ELR (cell line): Measurements from ENCODE around the gene SEC14L1.

Experiments
- DNase-seq: peaks from one replicate; pipeline ENCODE4 v3.0.0-alpha.2; 2015; ENCODE audit warnings: low read depth

Gene SEC14L1

GRCh38 chr17:77163001-77163400, 22.2 kb downstream of the SEC14L1 start:
- no peak for DNase-seq

GRCh38 chr17:77163511-77164280, 22.9 kb downstream of the SEC14L1 start:
- no peak for DNase-seq

GRCh38 chr17:77164483-77165091, 23.8 kb downstream of the SEC14L1 start:
- DNase-seq, result peak; percentile 26

- no peak for DNase-seq
Observed at GRCh38 chr17:77165577-77165976, 24.8 kb downstream of the SEC14L1 start.

- no peak for DNase-seq
Observed at GRCh38 chr17:77167472-77168306, 26.9 kb downstream of the SEC14L1 start.

GRCh38 chr17:77173104-77173503, 32.3 kb downstream of the SEC14L1 start:
- DNase-seq, result no peak

- no peak for DNase-seq
Observed at GRCh38 chr17:77174928-77175661, 34.3 kb downstream of the SEC14L1 start.

DNA sequence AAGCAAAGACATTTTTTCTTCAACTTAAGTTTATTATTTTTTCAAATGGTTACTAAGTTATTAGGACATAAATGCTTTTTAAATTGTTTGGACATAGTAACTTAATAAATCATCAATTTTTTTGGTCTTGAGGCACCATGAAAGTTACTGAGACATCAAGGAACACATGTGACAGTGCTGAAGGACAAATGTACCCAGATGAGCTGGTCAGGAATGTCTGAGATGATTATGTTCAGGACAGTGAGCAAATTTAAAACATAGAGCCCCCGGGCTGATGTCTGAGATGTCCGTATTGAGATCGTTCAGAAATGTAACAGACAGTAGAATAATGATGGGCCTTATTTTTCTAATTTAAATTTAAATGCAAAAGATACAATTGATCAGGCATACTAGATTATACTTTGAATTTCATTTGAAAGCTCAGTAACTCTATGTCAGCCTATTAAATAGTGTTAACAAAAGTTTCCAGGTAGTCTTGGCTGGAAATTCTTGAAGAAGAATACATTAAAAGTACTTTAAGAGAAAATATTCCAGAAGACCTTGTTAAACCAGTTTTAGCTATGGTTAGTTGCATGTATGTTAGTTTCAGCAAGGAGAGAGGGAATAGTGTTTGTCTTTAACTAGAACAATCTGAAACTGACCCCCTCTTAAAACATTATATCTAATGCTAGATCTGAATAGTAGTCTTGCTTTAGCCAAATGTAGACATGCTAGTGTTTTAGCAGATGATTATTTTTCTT, 36.4 kb downstream of the SEC14L1 start:
- DNase-seq, result no peak

DNA sequence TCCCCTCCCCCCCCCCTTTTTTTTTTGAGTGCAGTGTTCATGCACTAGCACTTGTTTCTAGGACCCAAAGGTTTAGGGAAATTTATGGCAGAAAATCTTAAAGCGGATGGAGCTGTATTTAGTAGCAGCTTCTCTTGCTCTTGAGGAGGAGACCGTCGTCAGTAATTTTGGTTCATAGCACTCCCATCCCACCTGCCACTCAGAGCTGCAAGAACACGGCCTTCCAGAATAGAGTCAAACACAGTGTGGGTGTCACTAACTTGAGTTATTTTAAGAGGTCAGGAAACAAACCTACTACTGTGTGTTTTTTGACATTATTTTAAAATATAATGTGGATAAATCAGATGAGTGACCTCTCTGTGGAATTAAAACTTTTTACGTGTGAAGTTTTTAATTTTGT, 37.3 kb downstream of the SEC14L1 start:
- DNase-seq, result no peak

- DNase-seq, result no peak
Observed at GRCh38 chr17:77178563-77178962, 37.8 kb downstream of the SEC14L1 start.

DNA sequence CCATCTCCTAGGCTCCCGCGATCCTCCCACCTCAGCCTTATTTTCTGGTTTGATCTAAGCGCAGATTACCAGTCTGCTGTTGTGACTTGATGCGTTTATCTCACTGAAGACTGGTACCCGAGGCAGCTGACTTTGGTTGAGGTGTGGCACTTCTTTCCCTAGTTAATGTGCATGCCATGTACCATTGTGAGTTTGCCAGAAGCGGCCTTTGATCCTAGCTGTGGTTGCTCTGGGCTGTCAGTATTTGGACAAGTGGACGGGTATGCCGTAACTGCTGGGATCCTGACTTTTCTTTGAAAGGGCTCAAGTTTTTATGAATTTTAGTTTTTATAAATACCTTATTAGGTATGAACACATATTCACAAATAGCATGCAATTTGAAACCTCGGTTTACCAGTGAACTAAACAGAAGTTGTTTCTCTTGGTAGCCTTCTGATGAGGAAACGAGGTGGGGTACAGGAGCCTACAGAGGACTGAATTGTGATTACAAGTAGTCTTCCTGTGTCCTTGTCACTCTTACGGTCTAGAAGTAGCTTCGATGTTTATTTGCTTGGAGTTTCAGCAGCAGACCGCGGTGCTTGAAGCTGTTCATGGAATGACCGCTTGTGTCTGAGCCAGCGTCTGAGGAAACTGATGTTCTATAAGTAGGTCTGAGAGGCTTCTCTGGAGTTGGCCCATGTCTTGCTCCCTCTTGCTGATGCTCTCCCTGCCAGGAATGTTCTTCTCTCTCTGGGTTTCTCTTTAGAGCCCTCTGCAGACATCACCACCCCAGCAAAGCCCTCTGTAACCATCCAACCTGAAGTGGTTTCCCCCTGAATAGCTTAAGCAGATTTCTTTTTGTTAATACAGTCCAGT, 40.0 kb downstream of the SEC14L1 start:
- DNase-seq, result no peak

DNA sequence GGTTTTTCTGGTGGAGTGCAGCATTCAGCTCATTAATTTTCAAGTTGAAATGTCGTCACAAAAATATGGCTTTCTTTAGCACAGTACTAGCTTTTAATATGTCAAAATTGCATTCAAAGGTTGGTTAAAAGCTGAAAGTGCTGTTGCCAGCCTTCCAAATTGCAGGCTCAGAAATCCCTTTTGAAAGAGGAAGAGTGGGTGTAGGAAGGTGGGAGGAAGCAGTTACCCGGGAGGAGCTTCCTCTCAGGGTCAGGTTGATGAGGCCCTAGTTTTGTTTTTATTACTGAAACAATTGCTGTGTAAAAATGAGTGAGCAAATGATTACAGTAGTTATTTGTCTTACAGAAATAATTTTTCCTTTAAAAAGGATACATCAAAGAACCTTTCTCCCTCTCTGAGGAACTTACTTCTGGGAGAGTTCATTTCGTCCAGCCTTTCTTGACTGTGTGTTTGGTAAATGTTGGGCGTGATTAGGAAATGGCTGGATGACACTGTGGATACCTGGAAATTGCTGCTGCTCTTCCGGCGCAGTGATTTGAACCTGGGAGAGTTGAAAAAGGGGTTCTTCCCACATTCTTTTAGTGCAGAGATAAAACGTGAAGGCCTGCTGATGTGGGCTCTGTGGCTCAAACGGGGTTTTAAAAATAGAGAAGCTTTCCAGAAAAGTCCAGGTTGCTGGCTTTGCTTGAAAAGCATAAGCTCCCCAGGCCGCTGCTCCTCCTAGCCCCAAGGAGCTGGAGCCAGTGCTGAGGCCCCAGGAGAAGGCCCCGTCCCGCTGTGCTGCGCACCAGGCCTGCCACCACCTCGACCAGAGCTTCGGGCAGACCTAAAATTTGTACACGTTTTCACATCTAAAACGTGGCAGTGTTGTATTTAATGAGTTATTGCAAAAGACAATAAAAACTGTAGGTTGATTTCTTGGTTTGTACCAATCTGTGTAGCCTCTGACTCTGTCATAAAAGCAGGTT, 41.7 kb downstream of the SEC14L1 start:
- no peak for DNase-seq

- DNase-seq, result no peak
Observed at GRCh38 chr17:77184474-77184873, 43.7 kb downstream of the SEC14L1 start.

GRCh38 chr17:77185137-77185536, 44.4 kb downstream of the SEC14L1 start:
- no peak for DNase-seq

DNA sequence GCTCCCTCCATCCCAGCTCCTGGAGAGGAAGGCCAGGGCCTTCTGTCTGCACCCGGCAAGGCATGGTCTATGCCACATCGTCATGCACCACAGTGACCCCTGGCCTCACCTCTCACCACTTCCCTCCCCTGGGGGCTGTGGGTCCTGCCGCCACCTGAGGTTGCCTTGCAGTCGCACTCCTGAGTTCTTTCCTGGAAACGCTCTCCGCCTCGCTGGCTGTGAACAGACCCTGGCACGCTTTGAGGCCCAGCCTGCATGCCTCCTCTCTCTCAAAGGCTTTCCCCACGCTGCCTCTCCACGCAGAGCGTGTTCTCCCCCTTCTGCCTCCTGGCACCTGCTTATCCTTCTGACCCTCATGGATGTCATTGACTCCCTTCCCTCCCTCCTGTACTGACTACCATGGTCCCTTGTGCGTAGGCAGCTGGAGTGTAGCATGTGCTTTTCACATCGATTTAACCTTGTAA, 45.4 kb downstream of the SEC14L1 start:
- DNase-seq, result no peak

DNA sequence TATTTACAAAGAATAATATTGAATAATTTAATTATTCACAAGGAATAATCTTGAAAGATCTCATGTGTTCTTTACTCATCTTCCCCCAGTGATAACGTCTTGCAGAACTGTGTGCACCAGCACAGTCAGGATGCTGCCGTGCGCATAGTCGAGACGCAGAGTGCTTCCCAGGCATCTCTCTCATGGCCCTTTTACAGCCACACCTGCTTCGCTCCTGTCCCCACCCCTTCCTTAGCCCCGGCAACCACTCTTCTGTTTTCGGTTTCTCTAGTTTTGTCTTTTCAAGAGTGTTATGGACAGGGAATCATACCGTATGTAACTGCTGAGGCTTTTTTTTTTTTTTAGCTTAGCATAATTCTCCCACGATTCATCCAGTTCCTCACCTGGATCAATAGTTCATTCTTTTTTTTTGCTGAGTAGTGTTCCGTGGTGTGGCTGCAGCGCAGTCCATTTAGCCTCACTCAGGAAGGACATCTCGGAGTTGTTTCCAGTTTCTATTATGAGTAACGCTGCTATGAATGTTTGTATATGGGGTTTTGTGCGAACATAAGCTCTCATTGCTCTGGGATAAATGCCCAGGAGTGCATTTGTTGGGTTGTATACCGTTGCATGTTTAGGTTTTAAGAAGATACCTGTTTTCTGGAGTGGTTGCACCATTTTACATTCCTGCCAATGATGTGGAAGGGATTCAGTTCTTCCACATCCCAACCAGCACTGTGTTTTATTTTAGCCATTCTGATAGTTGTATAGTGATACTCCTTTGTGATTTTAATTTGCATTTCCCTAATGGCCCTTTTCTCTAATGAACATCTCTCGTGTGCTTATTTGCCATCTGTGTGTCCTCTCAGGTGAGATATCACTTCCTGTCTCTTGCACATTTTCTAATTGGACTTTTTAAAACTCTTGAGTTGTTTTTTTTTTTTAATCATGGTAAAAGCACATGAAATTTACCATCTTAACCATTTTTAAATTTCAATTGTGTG, 47.6 kb downstream of the SEC14L1 start:
- DNase-seq, result no peak

DNA sequence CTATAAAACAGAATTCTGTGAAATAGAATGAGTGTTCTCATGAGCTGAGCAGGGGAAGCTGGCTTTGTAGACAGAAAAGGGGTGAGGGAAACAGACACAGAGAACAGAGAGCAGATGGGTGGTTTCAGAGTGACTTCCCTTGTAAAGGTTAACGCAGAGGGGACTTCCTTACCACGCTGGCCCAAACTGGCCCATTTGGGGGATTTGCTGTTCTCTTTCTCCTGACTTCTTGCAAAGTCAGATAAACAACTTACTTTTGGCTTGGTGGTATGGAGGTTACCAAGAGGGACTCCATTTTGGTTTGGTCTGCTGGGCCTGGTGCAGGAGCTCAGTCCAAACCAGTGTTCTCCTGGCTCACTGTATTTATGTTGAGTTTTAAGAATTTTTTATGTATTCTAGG, 48.4 kb downstream of the SEC14L1 start:
- DNase-seq, result no peak

- no peak for DNase-seq
Observed at GRCh38 chr17:77190576-77190975, 49.8 kb downstream of the SEC14L1 start.
